ENCODE measurements around the gene CASQ1.

- TF ChIP-seq BRF2 (CRISPR knock-in tag; IDR thresholded peaks at IDR 0.05) (no peak), RFX5 (IDR thresholded peaks at IDR 0.05; ENCODE audit: low read depth, low read length) (no peak), ZNF225 (CRISPR knock-in tag; IDR thresholded peaks at IDR 0.05) (no peak), HNRNPLL (IDR thresholded peaks at IDR 0.05; ENCODE audit: low read depth, low read length, poor library complexity, severe bottlenecking) (no peak), FOXA3 (CRISPR knock-in tag; IDR thresholded peaks at IDR 0.05) (no peak), CHD2 (IDR thresholded peaks at IDR 0.05; ENCODE audit: low read depth, low read length) (no peak), CTCF (CRISPR knock-in tag; IDR thresholded peaks at IDR 0.05) (no peak), KLF16 (CRISPR knock-in tag; IDR thresholded peaks at IDR 0.05) (no peak), SRF (IDR thresholded peaks at IDR 0.05; ENCODE audit: low read depth, low read length) (no peak), SMC3 (IDR thresholded peaks at IDR 0.05; ENCODE audit: low read length) (no peak)
Measured at GRCh38 chr1:160206421-160207117, 16.2 kb downstream of the CASQ1 start.

All from HepG2 (cell line).